ENCODE data around the gene HOXB3. TPM values are rescaled to one million over a fixed set of nuclear protein-coding genes. Genes with fewer than 3 reads are reported as not detected.

Gene HOXB3
- total and polyA plus RNA-seq, 7 donors, result 0.96 to 8.8 (median 1.5) TPM

- ATAC-seq (no peak), DNase-seq (no peak)
- H3K4me3 ChIP-seq, result peak overlapping the region; percentile 61
- peaks cover 9% of the 10 kb centered on the region for H3K4me1 ChIP-seq
- peaks cover 0 to 93% (median 33%) of the 10 kb centered on the region in 3 donors for H3K27me3 ChIP-seq (ENCODE audit: insufficient read depth in 3 of 3, low read length in 2 of 3)
- no peaks in the 10 kb centered on the region for H3K36me3 ChIP-seq (ENCODE audit: insufficient read depth in 1 of 2, low read depth in 1 of 2)
- intact Hi-C loops (cut with DNase I), result no loop called here
- no peaks in the 10 kb centered on the region for H3K9me3 ChIP-seq
- 49 to 66% (median 63%) methylated on average over 7 of the region's 7 CpGs for WGBS, 3 donors
- H3K27ac ChIP-seq, result peak overlapping the region; percentile 72
- TF ChIP-seq CTCF (IDR thresholded peaks at IDR 0.05), result no peak
Measured at GRCh38 chr17:48582750-48583069, 7.3 kb downstream of the HOXB3 start.

- WGBS, 3 donors, result 33 to 47% (median 39%) methylated on average over 26 of the region's 26 CpGs
- intact Hi-C loops (cut with DNase I), result no loop called here
- no peak for DNase-seq
Measured at GRCh38 chr17:48579760-48580554, 10.1 kb downstream of the HOXB3 start.

DNA sequence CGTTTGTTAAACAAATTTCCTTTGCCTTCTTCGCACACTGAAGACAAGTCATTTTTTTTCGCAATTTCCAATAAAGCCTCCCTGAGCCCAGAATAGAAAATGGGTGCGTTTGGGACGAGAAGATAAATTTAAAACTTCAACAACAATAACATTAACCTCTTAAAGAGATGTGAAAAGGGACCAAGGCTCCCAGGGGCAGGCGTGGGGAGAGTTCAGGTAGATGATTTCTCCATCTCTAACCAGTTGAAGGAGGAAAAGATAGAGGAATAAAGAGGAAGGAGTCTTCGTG is 10.6 kb downstream of the HOXB3 start:
- intact Hi-C loops (cut with DNase I), result no loop called here
- H3K36me3 ChIP-seq (ENCODE audit: insufficient read depth in 1 of 2, low read depth in 1 of 2), result no peaks in the 10 kb centered on the region
- WGBS, 3 donors, result 28 to 33% (median 32%) methylated on average over 7 of the region's 7 CpGs
- no peaks in the 10 kb centered on the region for H3K9me3 ChIP-seq
- H3K4me1 ChIP-seq, result no peaks in the 10 kb centered on the region
- H3K27ac ChIP-seq, result peak overlapping the region; percentile 4
- ATAC-seq (no peak), DNase-seq (no peak)
- peaks cover 0 to 97% (median 36%) of the 10 kb centered on the region in 3 donors for H3K27me3 ChIP-seq (ENCODE audit: insufficient read depth in 3 of 3, low read length in 2 of 3)
- TF ChIP-seq CTCF (IDR thresholded peaks at IDR 0.05), result no peak
- H3K4me3 ChIP-seq, result peak overlapping the region; percentile 73

More at GRCh38 chr17:48579760-48580554, 10.1 kb downstream of the HOXB3 start:
- Histone ChIP-seq H3K4me1 (no peaks in the 10 kb centered on the region), H3K9me3 (no peaks in the 10 kb centered on the region), H3K4me3 (peak overlapping the region; percentile 73), H3K27ac (peak overlapping the region; percentile 4), H3K27me3 (ENCODE audit: insufficient read depth in 3 of 3, low read length in 2 of 3) (peaks cover 0 to 95% (median 34%) of the 10 kb centered on the region in 3 donors), H3K36me3 (ENCODE audit: insufficient read depth in 1 of 2, low read depth in 1 of 2) (no peaks in the 10 kb centered on the region)
- no peak for ATAC-seq
- TF ChIP-seq CTCF (IDR thresholded peaks at IDR 0.05), result no peak

DNA sequence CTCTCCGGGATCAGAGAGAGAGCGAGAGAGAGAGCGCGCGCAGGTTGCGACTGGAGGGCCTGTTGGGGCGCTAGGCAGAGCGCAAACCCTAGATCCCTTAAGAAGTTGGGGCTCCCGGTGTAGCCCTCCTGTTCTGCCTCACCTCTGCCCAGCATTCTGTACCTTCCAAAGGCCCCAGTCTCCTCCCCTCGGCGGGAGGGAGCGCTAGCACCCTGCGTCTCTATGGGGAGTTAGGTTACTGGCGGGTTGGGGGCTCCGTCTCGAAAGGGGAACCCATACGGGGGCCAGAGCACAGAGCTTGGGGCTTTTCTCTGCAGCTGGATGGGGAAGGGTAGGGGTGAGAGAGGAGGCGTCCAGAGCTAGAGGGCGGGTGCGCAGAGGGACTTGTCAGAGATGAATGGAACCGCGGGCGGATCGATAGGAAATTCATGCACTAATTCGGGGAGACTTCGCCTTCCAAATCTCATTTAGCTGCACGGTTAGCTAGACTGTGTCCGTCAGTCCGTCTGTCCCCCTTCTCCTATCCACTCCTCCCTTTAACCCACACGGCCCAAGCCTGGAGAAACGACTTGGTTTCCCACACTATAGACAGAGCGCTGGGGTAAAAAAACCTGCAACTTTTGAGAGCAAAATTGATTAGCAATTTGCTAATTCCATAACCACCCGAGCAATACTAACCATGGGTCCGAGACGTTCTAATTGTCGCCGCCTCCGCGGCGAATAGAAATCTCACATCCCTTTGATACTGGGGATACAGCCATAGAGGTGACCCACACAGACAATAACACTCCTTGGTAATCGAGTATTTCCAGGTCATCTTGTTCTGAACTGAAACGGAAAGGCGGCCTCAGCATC is 11.2 kb downstream of the HOXB3 start:
- no peaks in the 10 kb centered on the region for H3K36me3 ChIP-seq (ENCODE audit: insufficient read depth in 1 of 2, low read depth in 1 of 2)
- no peak for TF ChIP-seq CTCF (IDR thresholded peaks at IDR 0.05)
- H3K4me1 ChIP-seq, result no peaks in the 10 kb centered on the region
- peak overlapping the region; percentile 65 for H3K27ac ChIP-seq
- DNase-seq (no peak), ATAC-seq (peak; percentile 6 to 35 (median 19))
- intact Hi-C loops (cut with DNase I), result no loop called here
- H3K27me3 ChIP-seq (ENCODE audit: insufficient read depth in 3 of 3, low read length in 2 of 3), result peaks cover 0 to 97% (median 37%) of the 10 kb centered on the region in 3 donors
- no peaks in the 10 kb centered on the region for H3K9me3 ChIP-seq
- peak overlapping the region; percentile 73 for H3K4me3 ChIP-seq
- WGBS, 3 donors, result 10 to 14% (median 12%) methylated on average over 42 to 43 of the region's 43 CpGs
